ENCODE results near the gene ZNF385B.

GRCh38 chr2:179790235-179791217, 70.9 kb downstream of the ZNF385B start:
- TF ChIP-seq GFI1B (tag by site-specific recombination; IDR thresholded peaks at IDR 0.05) (no peak), CTCF (tag by site-specific recombination; IDR thresholded peaks at IDR 0.05) (no peak), ZNF114 (tag by site-specific recombination; IDR thresholded peaks at IDR 0.05) (no peak), PBX3 (CRISPR knock-in tag; IDR thresholded peaks at IDR 0.05) (no peak), ZNF366 (tag by site-specific recombination; conservative IDR thresholded peaks at IDR 0.05) (no peak), REST (tag by site-specific recombination; IDR thresholded peaks at IDR 0.05) (no peak), ZNF274 (IDR thresholded peaks at IDR 0.05; ENCODE audit: low read length) (no peak), ZNF274 (tag by site-specific recombination; IDR thresholded peaks at IDR 0.05; ENCODE audit: borderline replicate concordance) (no peak), ZBTB26 (tag by site-specific recombination; optimal IDR thresholded peaks at IDR 0.05) (no peak), ZNF792 (tag by site-specific recombination; IDR thresholded peaks at IDR 0.05) (no peak), ZNF175 (tag by site-specific recombination; IDR thresholded peaks at IDR 0.05) (no peak)
